ENCODE measurements around the gene CGA.
"Not testable (repeated sequence)": the region's sequence is repeated elsewhere in the genome, so short reads cannot be mapped to it uniquely, and the experiment has no call there.

CGA gene

DNA sequence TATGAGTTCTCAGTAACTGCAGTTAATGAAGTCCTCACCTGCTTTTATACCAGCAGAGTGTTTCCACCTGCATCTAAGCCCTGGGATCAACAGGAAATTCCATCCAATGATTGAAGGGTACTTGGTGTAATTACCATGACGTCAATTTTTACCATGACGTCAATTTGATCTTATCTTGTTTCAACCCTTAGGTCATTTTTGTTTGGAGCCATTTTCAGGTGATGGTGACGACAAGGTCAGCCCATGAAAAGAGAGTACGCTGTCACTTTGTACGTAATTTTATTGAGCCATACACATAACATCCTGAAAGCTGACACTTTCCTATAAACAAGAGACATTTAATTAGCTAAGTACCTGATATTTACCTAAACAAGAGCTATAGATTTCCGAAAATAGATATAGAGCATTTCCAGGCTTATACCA lies at the start of gene CGA:
CGA (minus strand) TSS at position 20 of the 423 bp plus-strand sequence. CDS start 6,906 bp downstream, outside the sequence.
- no peak for TF ChIP-seq POLR2A (IDR thresholded peaks at IDR 0.05; ENCODE audit: low read depth, low read length)
- no peak for DNase-seq (ENCODE audit: insufficient read length, low spot score)
- FAIRE-seq = no peak

DNA sequence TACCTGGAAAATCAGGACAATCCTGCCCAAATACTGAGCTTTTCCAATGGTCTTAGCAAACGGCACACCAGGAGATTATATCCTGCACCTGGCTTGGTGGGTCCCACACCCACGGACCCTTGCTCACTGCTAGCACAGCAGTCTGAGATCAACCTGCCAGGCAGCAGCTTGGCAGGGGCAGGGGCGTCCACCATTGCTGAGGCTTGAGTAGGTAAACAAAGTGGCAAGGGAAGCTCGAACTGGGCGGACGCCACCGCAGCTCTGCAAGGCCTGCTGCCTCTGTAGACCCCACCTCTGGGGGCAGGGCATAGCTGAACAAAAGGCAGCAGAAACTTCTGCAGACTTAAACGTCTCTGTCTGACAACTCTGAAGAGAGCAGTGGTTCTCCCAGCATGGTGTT lies 45.0 kb upstream of the CGA start:
- not testable (repeated sequence) for DNase-seq (ENCODE audit: insufficient read length, low spot score); FAIRE-seq

DNA sequence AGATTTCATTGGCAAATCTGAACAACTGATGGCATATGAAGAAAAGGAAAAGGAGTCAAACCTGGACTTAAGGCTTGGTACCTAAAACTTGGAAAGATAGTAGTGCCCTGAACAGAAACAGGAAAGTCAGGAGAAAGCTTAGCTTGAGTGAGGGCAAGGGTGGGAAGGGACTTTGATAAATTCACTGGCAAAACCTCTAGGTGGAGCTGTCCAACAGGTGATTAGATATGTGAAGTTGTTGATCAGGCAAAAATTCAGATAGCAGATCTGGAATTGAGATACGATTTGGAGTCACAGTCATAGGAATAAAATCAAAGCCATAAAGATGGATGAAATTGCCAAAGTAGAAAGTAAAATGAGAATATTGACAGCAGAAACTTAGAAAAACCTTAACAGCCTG lies 44.3 kb upstream of the CGA start:
- FAIRE-seq = peak; percentile 69
- no peak for DNase-seq (ENCODE audit: insufficient read length, low spot score)
- TF ChIP-seq POLR2A (IDR thresholded peaks at IDR 0.05; ENCODE audit: low read depth, low read length) = no peak

DNA sequence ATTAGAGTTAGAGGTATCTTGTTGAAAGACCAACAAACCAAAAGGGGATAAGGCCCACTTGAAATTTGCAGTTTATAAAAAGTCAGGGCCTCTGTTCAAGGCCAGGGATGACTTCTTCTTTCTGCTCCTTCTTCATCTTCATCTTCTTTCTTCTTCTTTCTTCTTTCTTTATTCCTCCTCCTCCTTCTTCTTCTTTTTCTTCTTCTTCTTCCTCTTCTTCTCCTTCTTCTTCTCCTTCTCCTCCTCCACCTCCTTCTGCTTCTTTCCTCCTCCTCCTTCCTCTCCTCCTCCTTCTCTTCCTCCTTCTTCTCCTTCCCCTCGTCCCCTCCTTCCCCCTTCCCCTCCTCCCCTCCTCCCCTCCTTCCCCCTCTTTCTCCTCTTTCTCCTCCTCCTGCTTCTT lies 42.1 kb upstream of the CGA start:
- TF ChIP-seq POLR2A (IDR thresholded peaks at IDR 0.05; ENCODE audit: low read depth, low read length) = no peak
- FAIRE-seq (no peak), DNase-seq (ENCODE audit: insufficient read length, low spot score) (no peak)

DNA sequence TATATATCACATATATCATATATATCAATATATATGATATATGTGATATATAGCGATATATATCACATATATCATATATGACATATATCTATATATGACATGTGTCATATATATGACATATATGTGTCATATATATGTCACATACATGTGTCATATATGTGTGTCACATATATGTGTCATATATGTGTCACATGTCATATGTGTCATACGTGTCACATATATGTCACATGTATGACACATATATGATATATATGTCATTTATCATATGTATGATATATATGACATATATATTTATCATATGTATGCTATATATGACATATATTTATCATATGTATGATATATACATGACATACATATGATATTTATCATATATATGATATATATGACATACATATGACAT lies 32.8 kb upstream of the CGA start:
- no peak for FAIRE-seq
- no peak for TF ChIP-seq POLR2A (IDR thresholded peaks at IDR 0.05; ENCODE audit: low read depth, low read length)

DNA sequence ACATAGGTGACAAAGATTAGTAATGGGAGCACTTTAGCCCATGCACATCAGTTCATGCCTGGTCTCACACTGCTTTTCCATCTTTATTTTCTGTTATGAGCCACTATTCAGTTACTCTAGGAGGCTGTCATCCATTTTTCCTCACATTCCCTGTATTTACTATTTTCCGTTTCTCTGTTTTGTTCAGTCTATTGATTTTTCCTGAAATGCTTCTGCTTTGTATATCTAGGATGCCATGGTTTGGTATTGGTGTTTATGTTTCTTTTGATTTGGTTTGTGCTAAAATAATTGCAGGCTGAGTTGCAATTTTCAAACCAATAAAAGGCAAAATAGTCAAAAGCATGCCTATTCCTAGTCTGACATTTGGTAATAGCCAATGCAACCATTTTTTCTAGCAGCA lies 31.6 kb upstream of the CGA start:
- no peak for DNase-seq (ENCODE audit: insufficient read length, low spot score)
- no peak for TF ChIP-seq POLR2A (IDR thresholded peaks at IDR 0.05; ENCODE audit: low read depth, low read length)
- no peak for FAIRE-seq

More for the DNA sequence above, 32.8 kb upstream of the CGA start:
- no peak for DNase-seq (ENCODE audit: insufficient read length, low spot score)

DNA sequence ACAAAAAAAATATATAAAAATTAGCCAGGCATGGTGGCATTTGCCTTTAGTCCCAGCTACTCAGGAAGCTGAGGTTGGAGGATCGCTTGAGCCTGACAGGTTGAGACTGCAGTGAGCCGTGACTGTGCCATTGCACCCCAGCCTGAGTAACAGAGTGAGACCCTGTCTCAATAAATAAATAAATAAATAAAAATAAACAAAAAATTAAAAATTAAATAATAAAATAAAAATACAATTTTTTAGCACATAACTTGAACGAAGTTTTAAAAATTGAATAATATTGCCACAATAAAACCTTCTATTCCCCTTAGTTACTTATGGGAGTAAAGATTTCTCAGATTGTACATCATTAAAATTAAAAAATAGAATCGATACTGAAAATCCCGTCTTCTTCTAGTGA lies 29.2 kb upstream of the CGA start:
- no peak for DNase-seq (ENCODE audit: insufficient read length, low spot score)
- FAIRE-seq = no peak
- no peak for TF ChIP-seq POLR2A (IDR thresholded peaks at IDR 0.05; ENCODE audit: low read depth, low read length)

DNA sequence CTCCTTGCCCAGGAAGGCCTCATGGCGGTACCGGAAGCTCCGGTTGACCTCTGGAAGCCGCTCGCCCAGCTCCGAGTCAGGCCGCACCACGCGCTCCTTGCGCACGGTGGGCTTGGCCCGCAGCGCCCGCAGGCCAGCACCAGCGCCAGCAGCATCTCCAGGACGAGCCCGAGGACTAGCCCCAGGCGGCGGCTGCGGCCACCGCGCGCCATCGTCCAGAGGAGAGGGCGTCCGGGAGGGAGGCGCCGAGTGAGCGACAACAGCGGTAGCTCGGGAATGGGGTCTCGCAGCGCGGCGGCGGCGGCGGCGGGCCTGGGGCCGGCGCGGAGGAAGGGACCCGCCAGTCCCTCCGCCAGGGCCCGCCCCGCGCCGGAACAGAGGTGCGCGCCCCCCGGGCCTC lies 27.6 kb upstream of the CGA start:
- no peak for TF ChIP-seq POLR2A (IDR thresholded peaks at IDR 0.05; ENCODE audit: low read depth, low read length)
- DNase-seq (ENCODE audit: insufficient read length, low spot score) (no peak), FAIRE-seq (no peak)

DNA sequence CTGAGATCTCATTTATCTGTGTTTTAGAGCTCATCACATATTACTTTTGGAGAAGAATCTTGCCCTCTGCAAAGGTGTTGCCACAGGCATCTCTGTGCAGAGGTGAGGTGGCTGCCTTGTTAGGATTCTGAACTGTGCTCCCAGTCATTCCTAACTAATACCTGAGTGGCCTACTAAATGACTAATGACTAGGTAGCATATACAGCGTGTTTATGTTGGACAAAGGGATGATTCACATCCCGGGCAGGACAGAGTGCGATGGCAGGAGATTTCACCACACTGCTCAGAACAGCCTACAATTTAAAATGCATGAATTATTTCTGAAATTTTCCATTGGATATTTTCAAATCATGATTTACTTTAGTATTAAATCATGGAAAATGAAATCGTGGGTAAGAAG lies 23.1 kb upstream of the CGA start:
- DNase-seq (ENCODE audit: insufficient read length, low spot score) (no peak), FAIRE-seq (no peak)
- no peak for TF ChIP-seq POLR2A (IDR thresholded peaks at IDR 0.05; ENCODE audit: low read depth, low read length)

DNA sequence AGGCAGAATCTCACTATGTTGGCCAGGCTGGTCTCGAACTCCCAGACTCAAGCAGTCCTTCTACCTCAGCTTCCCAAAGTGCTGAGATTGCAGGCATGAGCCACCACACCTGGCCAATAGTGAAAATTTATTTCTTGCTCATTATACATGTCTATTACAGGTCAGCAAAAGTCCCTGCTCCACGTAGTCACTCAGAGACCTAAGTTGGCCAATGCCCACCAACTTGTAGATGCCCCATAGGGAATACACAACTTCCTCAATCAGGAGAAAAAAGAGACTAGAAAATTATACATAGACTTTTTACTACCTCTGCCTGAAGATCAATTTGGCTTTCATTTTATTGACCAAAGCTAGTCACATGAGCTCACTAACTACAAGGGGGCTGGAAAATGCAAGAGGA lies 22.0 kb upstream of the CGA start:
- TF ChIP-seq POLR2A (IDR thresholded peaks at IDR 0.05; ENCODE audit: low read depth, low read length) = no peak
- DNase-seq (ENCODE audit: insufficient read length, low spot score) = no peak
- FAIRE-seq = no peak

DNA sequence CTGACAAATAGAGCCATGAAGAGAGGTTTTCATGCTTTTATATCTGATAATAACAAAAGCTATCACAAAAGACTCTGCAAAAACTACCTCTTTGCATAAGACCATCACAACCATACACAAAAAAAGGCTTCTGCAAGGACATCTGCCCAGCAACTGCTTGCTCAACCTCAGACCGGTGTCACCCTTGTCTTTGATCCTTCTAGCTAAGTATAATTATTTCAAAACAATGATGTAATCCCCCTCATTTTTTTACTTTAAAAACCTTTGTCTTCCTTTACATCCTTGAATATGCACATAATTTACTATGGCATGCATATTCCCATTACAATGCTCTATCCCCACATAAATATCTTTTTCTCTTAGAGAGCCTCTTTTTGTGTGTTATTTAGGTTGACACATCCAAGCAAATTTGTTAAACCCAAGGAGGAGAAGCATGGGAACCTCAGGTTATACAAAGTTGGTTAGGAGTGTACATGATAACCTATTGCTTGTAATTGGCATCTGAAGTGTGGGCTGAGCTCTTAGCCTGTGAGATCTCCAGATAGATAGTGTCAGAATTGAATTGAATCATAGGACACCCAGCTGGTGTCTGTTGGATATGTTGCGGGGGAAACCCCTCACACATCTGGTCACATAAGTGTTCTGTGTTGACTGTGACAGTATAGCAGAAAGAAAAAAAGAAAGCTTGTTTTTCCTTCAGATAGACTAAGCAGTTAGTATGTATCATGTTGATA lies 20.7 kb upstream of the CGA start:
- TF ChIP-seq POLR2A (IDR thresholded peaks at IDR 0.05; ENCODE audit: low read depth, low read length) = no peak
- no peak for DNase-seq (ENCODE audit: insufficient read length, low spot score)
- FAIRE-seq = no peak

DNA sequence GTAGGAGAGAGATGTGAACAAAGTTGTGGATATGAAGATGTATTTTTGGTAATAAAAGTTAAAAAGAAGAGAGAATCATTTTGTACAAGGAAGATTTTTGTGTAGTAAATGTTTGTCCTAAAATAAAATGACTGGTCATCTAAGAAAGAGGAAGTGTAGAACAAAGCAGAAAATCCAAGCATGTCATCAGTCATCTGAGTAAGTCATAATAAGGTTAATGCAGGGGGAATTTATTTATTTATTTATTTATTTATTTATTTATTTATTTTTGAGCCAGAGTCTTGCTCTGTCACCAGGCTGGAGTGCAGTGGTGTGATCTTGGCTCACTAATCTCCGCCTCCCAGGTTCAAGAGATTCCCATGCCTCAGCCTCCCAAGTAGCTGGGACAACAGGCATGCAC lies 15.7 kb upstream of the CGA start:
- TF ChIP-seq POLR2A (IDR thresholded peaks at IDR 0.05; ENCODE audit: low read depth, low read length) = no peak
- DNase-seq (ENCODE audit: insufficient read length, low spot score) = no peak
- no peak for FAIRE-seq

DNA sequence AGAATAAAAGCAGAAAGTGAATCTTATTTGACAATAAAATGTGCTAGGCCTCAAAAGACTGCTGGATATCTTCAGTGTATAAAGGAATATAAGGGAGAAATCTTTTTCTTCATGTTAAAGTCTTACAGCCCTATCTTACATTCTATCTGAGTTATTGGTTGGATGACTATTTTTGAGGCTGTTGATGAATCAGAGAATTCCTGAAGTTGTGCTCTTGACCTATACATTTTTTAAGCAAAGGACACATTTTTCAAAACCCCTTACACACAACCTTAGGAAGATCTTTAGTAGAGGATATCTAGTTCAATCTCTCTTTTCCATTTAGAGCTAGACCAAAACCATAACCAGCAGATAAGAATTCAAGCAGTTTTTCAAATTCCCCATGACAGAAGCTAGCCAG lies 10.9 kb upstream of the CGA start:
- DNase-seq (ENCODE audit: insufficient read length, low spot score) = no peak
- no peak for FAIRE-seq
- TF ChIP-seq POLR2A (IDR thresholded peaks at IDR 0.05; ENCODE audit: low read depth, low read length) = no peak

DNA sequence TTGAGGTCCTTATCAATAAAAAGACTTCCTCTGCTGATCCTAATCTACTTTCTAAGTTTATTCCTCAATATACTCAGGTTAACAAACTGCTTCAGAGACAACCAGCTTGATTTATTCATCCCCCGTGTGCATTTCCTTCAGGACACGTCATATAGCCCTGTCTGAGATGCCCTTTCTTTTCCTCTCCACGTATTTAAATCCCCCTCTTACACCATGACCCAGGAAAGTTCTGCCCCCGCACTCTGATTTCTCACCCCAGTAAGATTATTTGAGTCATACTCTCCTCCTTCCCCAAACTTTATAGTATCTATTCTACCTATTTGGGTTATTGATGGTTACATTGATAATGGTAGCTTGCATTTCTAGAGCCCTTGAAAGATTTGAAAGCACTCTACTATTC lies 9.8 kb upstream of the CGA start:
- no peak for DNase-seq (ENCODE audit: insufficient read length, low spot score)
- no peak for TF ChIP-seq POLR2A (IDR thresholded peaks at IDR 0.05; ENCODE audit: low read depth, low read length)
- FAIRE-seq = no peak

DNA sequence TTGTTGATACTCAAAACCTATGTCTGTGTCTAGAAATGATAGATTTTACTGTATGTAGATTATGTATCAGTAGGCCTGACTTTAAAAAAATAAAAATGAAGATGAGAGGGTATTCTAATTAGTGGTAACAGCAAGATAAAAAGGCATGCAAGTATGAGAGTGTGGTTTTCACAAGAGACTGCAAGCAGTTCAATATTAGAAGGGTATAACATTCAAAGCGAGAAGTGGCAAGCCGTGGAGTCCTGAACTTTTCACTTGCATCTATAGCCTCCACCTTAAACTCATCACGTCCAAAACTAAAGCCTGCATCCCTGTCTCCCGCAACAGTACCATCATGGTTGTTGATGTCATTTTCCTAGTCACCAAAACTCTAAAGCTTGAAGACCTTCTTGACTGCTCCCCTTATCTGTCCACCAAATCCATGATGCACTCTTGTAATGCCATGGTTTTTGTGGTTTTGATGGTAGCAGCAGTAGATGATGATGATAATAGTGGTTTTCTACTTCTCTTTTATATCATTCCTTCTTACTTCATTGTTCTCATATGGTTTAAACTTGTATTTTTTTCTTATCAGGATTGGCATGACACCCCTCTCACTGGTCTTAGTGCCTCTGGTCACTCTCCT lies 9.2 kb upstream of the CGA start:
- TF ChIP-seq POLR2A (IDR thresholded peaks at IDR 0.05; ENCODE audit: low read depth, low read length) = no peak
- DNase-seq (ENCODE audit: insufficient read length, low spot score) (no peak), FAIRE-seq (no peak)
